HG03565 (cell line): Measurements from ENCODE around the gene PDGFRA.
"Not testable (repeated sequence)": the region's sequence is repeated elsewhere in the genome, so short reads cannot be mapped to it uniquely, and the experiment has no call there.

Source experiments
- ATAC-seq: cut with Tn5 transposase; IDR thresholded peaks from one replicate; pipeline ENCODE4 v1.9.1; 2021; ENCODE audit warnings: mild to moderate bottlenecking, moderate library complexity; ENCODE audit not compliant: unreplicated experiment

Gene PDGFRA

DNA sequence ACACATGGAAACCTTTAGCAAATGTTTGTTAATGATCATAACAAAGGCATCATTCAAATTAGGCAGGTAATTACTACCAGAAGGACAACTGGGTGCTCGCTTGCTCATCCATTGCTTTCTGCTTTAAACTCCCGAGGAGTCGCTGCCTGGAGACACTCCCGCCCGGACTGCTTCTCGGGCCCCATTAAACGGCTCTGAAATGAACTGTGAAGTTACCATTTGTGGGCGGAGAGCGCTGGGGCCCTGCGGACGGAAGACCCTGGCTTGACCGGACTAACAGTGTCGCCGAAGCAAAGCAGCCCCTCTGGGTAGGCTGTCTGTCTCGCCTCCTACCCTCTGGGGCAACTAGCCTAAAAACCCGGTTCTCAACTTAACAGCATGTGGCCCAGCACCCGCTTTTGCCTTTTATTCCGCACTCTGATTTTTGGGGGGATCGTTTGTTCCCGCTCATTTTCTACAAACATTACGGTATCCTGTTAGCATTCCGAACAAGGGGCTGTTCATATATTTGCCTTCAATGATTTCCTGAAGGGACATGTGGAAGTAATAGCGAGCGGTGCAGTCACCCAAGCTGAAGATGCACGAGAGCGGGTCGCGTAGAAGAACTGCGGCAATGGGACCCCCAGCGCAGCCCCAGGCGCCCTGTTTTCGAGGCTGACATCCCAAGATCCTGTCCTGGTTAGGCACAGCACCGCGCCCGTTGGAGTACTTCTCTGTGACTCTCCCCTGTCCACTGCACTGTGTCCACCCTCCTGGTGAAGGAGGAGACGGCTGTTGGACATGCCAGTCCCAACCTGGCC, 1.6 kb upstream of the PDGFRA start:
- no peak for ATAC-seq

GRCh38 chr4:54228056-54228527, 1.0 kb upstream of the PDGFRA start:
- no peak for ATAC-seq

DNA sequence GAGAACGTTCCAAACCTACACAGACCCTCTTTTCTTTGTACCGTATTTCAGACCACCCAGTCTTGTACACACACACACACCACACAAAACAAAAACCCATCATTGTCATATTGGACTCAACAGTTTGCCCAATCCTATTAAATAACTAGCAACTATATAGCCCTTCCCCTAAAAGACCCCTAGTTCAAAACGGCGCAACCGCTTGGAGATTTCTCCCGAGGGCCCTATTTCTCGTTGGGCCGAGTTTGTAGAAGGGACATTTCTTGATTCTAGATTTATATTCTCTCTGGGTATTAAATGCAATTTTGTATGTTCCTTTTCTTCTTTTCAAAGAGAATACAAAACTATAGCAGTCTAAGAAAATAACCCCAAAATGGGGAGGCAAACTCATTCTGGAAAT, 547 bp upstream of the PDGFRA start:
- ATAC-seq: no peak

DNA sequence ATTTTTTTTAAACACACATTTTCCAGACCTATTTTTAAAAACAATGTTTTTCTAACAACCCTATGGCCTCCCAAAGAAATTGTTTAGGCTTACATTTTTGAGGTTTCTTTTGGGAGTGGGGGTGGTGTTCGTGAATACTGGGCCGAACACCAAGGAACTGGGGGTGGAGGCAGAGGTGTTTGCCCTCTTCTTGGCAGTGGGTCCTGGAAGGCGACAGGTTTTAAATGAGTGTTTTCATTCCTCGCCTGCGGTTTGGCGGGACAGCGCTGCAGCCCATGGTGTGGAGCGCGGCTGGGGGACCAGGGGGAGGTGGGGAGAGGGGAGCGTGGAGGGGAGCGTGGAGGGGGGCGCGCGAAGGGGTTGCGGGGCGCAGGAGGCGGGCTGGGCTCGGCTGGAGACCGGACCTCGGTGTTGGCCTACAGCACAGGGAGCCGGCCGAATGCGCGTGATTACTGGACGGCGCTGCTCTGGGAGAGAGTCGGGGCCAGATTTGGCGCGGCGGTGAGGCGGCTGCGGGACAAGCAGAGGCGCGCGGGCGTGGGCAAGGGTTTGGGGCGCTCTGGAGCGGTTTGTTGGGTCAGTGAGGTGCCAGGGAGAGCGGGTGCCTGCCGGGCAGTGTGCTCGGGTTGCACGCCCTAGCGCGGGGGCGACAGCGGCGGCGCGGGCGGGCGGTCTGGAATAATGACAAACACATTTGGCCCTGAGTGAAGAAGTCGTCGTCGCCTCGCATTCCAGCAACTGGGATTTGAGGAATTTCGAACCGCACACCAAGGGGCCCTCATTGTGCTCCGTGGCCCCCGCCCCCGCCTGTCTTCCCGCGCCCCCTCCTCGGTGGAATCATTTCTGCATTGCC, 764 bp downstream of the PDGFRA start:
- no peak for ATAC-seq

- ATAC-seq: no peak
Observed at GRCh38 chr4:54230484-54231418, 1.7 kb downstream of the PDGFRA start.

- ATAC-seq: no peak
Observed at GRCh38 chr4:54231419-54231767, 2.3 kb downstream of the PDGFRA start.

DNA sequence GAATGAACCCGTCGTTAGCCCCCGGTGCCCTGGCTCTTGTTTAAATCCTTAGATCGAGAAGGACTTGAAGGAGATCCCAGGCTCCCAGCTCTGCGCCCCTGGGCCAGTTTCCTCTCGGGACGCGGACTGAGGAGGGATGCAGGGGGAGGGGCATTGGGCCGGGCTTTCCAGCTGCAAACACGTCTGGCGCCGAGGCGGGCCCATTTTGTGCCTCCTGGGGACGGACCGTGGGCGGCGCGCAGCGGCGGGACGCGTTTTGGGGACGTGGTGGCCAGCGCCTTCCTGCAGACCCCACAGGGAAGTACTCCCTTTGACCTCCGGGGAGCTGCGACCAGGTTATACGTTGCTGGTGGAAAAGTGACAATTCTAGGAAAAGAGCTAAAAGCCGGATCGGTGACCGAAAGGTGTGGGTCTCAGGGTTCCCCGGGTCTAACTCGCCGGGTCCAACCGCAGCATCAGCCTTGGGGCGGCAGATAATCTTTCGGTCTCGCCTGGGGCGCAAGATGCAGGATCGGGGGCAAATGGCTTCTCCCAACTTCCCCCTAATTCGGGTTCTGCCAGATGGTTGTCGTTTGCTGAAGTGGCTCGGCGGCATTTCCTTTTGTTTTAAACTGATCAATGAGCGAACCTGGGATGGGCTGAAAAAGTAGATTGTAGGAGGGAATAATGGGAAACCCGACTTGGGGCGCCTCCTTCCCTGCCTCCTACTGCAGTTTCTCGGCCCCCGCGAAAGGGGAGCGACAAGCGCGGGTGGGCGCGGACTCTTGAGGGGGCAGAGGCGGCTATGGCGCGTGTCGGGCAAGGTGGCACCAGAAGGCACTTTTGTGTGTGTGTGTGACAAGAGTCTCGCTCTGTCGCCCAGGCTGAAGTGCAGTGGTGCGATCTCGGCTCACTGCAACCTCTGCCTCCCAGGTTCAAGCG, 2.9 kb downstream of the PDGFRA start:
- no peak for ATAC-seq

GRCh38 chr4:54233277-54233696, 4.2 kb downstream of the PDGFRA start:
- ATAC-seq: peak; percentile 85

DNA sequence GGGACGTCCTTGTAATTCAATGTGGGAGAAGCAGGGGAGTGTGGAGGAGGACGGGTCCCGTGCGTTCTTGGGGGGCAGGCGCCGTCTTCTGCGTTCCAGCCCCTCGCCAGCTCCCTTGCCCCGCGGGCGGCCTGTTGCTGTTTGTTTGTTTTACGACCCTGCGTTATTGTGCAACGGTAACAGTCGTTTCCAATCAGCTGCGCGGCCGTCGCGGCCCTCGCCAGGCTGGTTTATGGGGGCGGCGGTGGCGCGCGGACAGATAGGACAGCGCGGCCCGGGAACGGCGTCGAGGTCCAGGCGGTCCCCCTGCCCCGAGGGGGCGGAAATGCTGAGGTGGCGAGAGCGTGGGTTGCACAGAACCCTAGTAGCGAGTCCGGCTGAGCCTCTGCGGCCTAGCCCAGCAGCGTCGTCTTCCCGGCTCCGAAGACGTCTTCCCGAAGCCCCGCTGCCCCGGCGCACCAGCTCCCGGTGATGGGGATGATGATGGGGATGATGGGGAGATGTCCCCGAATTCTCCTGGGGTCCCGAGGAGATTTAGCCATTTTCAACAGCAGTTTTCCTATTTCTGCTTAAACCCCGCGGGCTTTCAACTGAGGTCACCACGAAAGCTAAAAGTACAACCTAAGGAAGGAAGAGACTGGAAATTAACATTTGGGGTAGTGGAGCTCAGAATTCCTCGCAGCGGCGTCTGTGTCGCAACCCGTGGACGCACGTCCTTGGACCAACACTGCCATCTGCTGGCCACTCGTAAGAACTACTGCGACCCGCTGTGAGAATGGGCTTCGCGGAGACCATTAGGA, 4.8 kb downstream of the PDGFRA start:
- peak; percentile 50 for ATAC-seq

GRCh38 chr4:54234497-54235205, 5.6 kb downstream of the PDGFRA start:
- ATAC-seq: no peak

- not testable (repeated sequence) for ATAC-seq
Observed at GRCh38 chr4:54236316-54236715, 7.2 kb downstream of the PDGFRA start.

GRCh38 chr4:54237770-54238169, 8.7 kb downstream of the PDGFRA start:
- no peak for ATAC-seq

GRCh38 chr4:54238389-54238788, 9.3 kb downstream of the PDGFRA start:
- ATAC-seq: no peak

- ATAC-seq: not testable (repeated sequence)
Observed at GRCh38 chr4:54241268-54241823, 12.3 kb downstream of the PDGFRA start.

DNA sequence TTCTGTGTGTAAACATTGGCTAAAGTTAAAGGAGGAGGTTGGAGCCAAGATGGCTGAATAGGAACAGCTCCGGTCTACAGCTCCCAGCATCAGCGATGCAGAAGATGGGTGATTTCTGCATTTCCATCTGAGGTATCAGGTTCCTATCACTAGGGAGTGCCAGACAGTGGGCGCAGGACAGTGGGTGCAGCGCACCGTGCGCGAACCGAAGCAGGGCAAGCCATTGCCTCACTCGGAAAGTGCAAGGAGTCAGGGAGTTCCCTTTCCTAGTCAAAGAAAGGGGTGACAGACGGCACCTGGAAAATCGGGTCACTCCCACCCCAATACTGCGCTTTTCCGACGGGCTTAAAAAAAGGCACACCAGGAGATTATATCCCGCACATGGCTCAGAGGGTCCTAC, 14.4 kb downstream of the PDGFRA start:
- not testable (repeated sequence) for ATAC-seq

DNA sequence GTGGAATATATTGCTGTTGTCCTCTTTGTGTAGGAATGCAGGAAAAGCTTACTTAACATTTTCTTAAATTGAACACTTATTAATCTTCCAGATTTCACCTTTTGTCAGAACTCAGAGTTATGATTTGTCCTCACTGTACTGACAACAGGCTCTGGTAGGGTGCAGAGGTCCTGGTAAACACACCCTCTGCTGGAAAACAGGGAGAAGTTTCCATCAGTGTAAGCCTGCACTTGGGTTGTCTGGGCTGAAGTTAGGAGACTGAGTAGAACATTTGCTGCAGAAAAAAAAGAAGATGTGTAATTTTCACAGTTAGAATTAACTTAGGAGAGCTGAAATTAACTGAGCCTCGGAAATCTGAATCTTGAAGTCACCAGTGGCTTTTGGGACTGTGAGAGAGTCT, 23.2 kb downstream of the PDGFRA start:
- not testable (repeated sequence) for ATAC-seq

DNA sequence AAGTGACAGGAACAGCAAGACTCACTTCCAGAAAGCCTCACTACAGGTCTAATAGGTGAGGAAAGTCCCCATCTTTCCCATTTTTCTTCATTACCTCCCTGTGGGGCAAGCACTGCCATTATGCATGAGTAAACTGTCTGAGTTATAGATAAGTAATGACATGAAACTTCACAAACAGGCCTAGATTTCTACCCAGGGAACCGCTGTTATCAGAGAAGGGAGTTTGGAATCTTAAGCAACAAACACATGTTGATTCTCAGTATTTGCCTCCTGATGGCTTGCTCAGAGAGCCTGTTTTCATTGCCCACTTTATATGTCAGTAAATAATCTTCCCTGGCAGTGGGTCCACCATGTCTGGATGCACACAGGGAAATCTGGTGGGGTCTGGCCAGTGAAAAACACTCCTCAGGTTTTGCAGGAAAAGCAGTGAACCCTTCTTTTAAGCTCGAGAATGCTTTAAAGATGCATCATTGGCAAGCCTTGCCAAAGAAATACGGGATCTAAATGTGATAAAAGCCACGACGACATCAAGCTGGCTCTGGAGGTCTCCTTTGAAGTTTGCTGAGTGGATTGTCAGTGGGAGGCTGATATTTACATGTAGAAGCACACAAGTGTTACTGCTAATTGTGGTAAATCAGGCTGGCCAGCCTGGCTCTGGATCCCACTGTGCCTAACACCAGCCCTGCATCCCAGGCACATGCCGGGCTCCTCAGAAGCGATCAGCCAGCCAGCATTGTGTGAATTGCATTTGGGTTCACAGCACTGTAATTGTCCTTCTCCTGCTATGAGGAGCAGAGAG, 25.2 kb downstream of the PDGFRA start:
- no peak for ATAC-seq
